Urinary bladder (tissue), 4 donors: ENCODE measurements around the gene GPSM1. TPM values are rescaled to one million over a fixed set of nuclear protein-coding genes. Genes with fewer than 3 reads are reported as not detected.

Experiments
- DNase-seq: peaks from one replicate; pipeline ENCODE4 v3.0.0-alpha.2; 2015; ENCODE audit errors: extremely low spot score
- H3K27ac ChIP-seq: one replicate; pipeline ENCODE4 v1.5.1; 2013; ENCODE audit warnings: low read depth, mild to moderate bottlenecking, moderate library complexity
- H3K36me3 ChIP-seq: one replicate; pipeline ENCODE4 v1.6.1; 2013; ENCODE audit warnings: mild to moderate bottlenecking, moderate library complexity; ENCODE audit not compliant: insufficient read depth
- H3K4me1 ChIP-seq: one replicate; pipeline ENCODE4 v1.6.1; 2013; ENCODE audit warnings: mild to moderate bottlenecking, moderate library complexity; ENCODE audit not compliant: insufficient read depth
- H3K4me3 ChIP-seq: one replicate; pipeline ENCODE4 v1.5.1; 2013; ENCODE audit warnings: low read depth, low read length
- whole genome bisulfite sequencing: extraction: QIAGEN DNeasy Blood & Tissue Kit; methylation state at CpG from one replicate; pipeline ENCODE4 v1.1.7; 2013; 5-methylcytosine and 5-hydroxymethylcytosine counted together
- polyA plus RNA-seq: library from polyadenylated mRNA; stranded (reverse); fragments of 200-250 nt; gene quantifications from one replicate; pipeline ENCODE4 v1.2.3, GENCODE V29; 2013
- total RNA-seq: library from RNA; depleted of rRNA; stranded (reverse); fragments of >200 nt; gene quantifications from one replicate; pipeline ENCODE4 v1.2.3, GENCODE V29; 2014
- donor health status: healthy with polysubstance abuse.
- donor health status: healthy.

Gene GPSM1
- total and polyA plus RNA-seq, 2 donors: 13.5 to 22.3 TPM

- Histone ChIP-seq H3K4me1 (no peaks in the 10 kb centered on the region), H3K27ac (no peak overlapping the region), H3K36me3 (no peaks in the 10 kb centered on the region), H3K4me3 (no peak overlapping the region)
- 78% methylated on average over 28 of the region's 28 CpGs for WGBS
- DNase-seq: no peak
These were observed 41.6 kb upstream of the GPSM1 start for GRCh38 chr9:136285501-136286358.

- Histone ChIP-seq H3K27ac (no peak overlapping the region), H3K36me3 (no peaks in the 10 kb centered on the region), H3K4me1 (no peaks in the 10 kb centered on the region), H3K4me3 (no peak overlapping the region)
- 84% methylated on average over 30 of the region's 30 CpGs for WGBS
- no peak for DNase-seq
These were observed 40.9 kb upstream of the GPSM1 start for GRCh38 chr9:136286359-136286986.

DNA sequence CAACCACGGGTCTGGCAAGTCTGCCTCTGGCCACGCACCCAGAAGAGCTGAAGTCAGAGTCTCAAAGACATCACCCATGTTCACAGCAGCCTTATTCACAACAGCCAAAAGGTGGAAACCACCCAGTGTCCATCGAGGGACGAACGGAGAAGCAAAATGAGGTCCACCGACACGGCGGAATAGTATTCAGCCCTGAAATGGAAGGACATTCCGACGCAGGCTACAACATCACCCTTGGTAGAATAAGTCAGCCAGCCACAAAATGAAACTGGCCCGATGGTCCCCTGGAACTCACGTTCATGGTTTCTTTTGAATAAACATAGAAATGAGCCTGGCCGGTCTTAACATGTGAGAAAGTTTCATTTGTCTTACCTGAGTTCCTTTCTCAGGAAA, 40.4 kb upstream of the GPSM1 start:
- H3K27ac ChIP-seq: no peak overlapping the region
- no peaks in the 10 kb centered on the region for H3K36me3 ChIP-seq
- WGBS: 91% methylated on average over 13 of the region's 13 CpGs
- H3K4me3 ChIP-seq: no peak overlapping the region
- H3K4me1 ChIP-seq: no peaks in the 10 kb centered on the region
- DNase-seq: no peak

DNA sequence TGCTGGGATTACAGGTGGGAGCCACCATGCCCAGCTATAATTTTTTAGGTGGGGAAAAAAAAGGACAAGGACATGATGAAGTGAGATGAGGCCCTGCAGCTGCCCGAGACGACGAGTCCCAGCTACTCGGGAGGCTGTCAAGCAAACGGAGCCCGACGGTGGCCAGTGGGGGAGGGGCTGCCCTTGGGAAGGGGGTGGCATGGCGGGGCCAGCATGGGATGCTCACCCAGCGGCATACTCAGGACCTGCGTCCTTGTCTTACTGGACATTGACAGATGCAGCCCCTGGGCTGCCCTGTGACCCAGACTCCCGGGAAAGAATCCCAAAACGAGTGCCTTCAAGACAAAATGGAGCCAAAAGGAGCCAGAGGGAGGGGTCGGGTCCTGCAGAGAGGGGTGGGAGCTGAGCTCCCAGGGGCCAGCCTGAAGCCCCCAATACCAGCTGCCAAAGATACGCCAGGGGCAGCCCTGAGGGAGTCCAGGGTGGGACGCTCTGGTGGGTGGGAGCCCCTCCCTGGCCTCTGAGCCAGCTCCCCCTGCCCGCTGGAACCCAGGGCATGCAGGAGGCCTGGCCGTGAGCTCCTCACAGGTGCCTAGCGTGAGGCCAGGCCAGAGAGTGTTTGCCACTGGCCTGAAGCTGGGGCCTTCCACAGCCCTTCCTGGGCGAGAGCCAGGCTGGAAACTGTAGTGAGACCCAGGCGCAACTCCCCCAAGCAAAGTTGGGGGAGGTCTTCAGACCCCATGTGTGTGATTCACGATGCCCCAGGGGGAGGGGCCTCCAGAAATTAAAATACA, 39.2 kb upstream of the GPSM1 start:
- Histone ChIP-seq H3K36me3 (no peaks in the 10 kb centered on the region), H3K4me3 (no peak overlapping the region), H3K27ac (no peak overlapping the region), H3K4me1 (no peaks in the 10 kb centered on the region)
- 50% methylated on average over 21 of the region's 21 CpGs for WGBS
- no peak for DNase-seq

GRCh38 chr9:136289651-136290507, 37.5 kb upstream of the GPSM1 start:
- Histone ChIP-seq H3K4me3 (no peak overlapping the region), H3K36me3 (no peaks in the 10 kb centered on the region), H3K27ac (no peak overlapping the region), H3K4me1 (no peaks in the 10 kb centered on the region)
- WGBS: 88% methylated on average over 30 of the region's 30 CpGs
- DNase-seq: no peak

- Histone ChIP-seq H3K27ac (no peak overlapping the region), H3K4me3 (no peak overlapping the region), H3K36me3 (no peaks in the 10 kb centered on the region), H3K4me1 (no peaks in the 10 kb centered on the region)
- no peak for DNase-seq
- 92% methylated on average over 31 of the region's 31 CpGs for WGBS
These were observed 36.8 kb upstream of the GPSM1 start for GRCh38 chr9:136290508-136291000.

DNA sequence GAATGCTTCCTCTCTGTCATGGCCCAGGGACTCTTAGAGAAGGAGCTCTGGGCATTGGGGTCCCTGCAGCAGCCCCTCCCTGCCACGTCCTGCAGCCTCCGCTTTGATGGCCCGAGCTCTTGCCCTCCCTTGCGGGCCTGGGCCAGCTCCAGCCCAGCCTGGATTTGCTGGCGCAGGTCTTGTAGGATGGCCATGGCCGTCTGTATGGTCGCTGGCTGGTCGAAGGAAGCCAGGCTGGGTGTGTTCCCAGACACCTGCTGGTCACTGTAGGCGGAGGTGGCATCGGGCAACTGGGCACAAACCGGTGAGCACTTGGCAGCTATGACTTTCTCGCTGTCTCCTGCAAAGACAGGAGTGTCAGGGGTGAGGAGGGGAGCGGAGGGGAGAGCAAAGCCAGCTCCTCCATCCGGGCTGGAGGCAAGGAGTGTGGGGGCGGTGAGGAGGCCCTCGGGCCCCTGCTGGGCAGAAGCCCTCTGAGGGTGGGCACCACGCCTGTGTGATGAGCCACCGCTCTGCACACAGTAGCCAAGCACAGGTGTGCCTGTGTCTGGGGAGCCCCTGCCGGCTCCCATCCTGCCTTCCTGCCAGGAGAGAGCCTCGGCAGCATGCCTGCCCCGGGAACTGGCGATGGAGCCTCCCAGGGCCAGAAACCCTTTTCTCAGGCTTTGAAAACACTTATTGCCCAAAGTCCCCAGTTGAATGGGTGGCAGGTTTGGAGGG, 35.9 kb upstream of the GPSM1 start:
- 81% methylated on average over 22 of the region's 22 CpGs for WGBS
- DNase-seq: no peak
- Histone ChIP-seq H3K4me3 (no peak overlapping the region), H3K36me3 (no peaks in the 10 kb centered on the region), H3K4me1 (no peaks in the 10 kb centered on the region), H3K27ac (no peak overlapping the region)

GRCh38 chr9:136292026-136292538, 35.3 kb upstream of the GPSM1 start:
- H3K36me3 ChIP-seq: no peaks in the 10 kb centered on the region
- 80% methylated on average over 19 of the region's 19 CpGs for WGBS
- H3K27ac ChIP-seq: no peak overlapping the region
- DNase-seq: no peak
- H3K4me1 ChIP-seq: no peaks in the 10 kb centered on the region
- H3K4me3 ChIP-seq: no peak overlapping the region

DNA sequence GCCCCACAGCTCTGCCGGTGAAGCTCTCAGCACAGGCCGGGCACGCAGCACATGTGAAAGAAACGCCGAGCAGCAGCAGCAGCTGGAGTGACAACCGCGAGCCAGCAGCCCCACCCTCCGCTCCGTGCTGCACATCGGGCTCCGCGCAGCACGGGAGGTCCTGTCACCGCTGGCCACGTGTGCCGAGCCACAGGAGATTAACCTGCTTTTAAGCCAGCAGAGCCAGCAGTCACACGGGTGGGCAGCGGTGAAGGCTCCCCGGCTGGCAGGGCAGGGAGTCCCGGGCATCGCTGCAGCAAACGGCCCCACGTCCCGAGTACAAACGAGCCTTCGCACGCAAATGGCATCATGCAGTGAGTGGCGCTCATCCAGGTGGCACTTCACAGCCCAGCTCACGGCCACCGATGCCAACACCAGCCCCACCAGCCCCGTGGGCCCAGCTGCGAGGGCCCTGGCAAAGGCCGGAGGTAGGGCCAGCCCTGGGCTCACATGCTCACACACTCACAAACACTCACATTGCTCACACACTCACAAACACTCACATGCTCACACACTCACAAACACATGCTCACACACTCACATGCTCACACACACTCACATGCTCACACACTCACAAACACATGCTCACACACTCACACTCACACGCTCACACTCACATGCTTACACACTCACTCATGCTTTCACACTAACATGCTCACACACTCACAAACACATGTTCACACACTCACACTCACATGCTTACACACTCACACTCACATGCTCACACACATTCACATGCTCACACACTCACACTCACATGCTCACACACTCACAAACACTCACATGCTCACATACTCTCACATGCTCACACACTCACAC, 34.5 kb upstream of the GPSM1 start:
- no peaks in the 10 kb centered on the region for H3K36me3 ChIP-seq
- WGBS: 73% methylated on average over 34 of the region's 34 CpGs
- H3K4me1 ChIP-seq: no peaks in the 10 kb centered on the region
- H3K27ac ChIP-seq: no peak overlapping the region
- DNase-seq: no peak
- H3K4me3 ChIP-seq: no peak overlapping the region

- Histone ChIP-seq H3K27ac (no peak overlapping the region), H3K36me3 (no peaks in the 10 kb centered on the region), H3K4me3 (no peak overlapping the region), H3K4me1 (no peaks in the 10 kb centered on the region)
- no peak for DNase-seq
- WGBS: 83% methylated on average over 14 of the region's 14 CpGs
These were observed 33.8 kb upstream of the GPSM1 start for GRCh38 chr9:136293476-136294077.

DNA sequence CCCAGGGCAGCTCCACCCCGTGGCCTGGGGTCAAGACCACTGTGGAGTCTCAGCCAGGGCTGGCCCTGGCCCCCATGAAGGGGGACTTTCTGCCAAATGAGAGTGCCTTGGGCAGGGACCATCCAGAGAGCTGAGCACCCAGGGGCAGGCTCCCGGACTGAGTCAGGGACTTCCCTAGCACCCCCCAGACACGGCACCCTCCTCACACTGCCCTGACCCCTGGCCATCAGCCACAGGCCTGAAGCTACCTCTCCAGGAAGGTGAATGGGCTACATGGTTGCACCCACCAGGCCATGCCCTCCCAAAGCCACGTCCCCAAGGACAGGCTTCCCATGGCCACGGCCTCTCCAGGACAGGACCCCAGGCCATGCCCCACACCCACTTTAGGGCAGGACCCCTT, 32.9 kb upstream of the GPSM1 start:
- no peaks in the 10 kb centered on the region for H3K36me3 ChIP-seq
- H3K27ac ChIP-seq: no peak overlapping the region
- no peak for DNase-seq
- H3K4me3 ChIP-seq: no peak overlapping the region
- WGBS: 78% methylated on average over 5 of the region's 5 CpGs
- H3K4me1 ChIP-seq: no peaks in the 10 kb centered on the region
